ENCODE measurements around the gene ADAMTS17.

The ADAMTS17 gene

DNA sequence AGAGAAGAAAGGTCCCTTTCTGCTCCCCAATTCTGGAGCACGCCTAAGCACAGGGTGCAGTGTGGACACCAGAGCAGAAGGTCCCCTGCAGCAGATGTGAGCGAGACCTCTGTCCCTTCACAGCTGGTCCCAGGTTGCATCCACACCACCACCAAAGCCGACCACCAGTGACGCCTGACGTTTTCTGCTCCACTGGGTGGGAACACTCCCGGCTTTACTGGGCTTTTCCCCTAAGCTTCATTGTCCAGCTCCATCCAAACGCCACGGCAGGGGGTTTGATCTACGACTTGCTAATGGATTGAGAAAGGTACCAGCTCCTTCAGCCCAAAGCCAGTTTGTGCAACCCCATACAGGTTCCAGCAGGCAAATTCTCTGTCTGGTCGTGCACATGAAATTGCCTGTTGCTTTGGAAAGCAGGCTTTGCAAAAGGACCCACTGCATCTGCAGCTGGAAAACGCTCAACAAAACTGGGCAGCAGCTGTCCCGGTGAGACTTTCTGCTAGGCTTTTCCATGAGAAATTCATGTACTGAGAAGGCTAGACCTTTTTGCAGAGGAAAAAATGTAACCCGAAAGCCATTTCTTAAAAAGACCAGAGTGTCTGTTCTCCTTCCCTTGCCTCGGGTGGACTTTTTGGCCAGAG, 31.1 kb downstream of the ADAMTS17 start:
- no peak for DNase-seq (ENCODE audit: low read depth)

DNA sequence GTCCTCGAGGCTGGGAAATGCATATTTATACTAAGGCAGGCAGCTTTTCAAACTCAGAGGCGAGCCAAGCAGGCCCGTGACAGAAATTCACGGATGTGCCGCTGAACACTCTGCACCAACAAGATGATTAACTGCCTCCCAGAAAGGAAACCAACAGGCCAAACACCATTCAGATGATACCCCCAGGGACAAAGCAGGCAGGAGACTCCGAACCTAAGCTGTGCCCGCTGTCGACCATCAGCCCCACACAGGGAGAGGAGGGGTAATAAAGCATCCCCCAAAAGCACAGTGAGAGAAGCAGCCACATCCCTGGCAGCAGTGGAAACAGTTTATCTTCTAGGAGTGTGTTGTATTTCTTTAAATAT, 31.8 kb downstream of the ADAMTS17 start:
- DNase-seq (ENCODE audit: low read depth), result no peak

DNA sequence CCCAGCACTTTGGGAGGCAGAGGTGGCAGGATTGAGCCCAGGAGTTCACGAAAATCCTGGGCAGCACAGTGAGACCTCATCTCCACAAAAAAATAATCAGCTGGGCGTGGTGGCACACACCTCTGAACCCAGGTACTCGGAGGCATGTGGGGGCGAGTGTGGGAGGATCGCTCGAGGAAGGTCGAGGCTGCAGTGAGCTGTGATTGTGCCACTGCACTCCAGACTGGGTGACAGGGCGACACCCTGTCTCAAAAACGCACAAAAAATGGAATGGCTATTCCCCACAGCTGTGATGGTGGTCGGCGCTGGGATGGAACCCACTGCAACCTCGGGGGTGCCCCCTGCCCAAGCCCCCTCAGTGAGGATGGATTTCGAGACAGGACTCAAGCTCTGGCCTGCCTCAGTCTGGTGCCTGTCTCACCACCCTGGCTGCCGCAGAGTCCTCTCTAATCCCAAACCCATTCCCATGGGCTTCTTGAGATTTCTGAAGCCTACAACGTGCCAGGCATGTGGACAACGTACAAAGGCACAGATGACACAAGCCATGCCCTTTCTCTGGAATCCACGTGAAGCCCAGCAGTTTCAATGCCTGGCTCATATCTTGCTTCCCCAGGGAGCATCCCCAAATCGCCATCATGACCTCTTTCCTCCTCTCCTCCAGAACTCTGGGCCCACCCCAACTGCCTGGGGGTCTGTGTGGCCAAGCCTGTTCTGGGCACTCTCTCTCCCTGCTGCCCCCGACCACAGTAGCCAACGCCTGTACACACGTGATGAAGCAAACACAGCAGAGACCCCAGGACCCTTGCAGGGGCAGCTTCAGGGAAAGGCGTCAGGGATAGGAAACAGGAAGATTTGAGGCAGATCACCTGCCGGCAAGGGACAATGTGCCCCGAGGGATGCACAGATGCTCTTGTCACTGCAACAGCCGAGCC, 32.4 kb downstream of the ADAMTS17 start:
- DNase-seq (ENCODE audit: low read depth), result no peak

DNA sequence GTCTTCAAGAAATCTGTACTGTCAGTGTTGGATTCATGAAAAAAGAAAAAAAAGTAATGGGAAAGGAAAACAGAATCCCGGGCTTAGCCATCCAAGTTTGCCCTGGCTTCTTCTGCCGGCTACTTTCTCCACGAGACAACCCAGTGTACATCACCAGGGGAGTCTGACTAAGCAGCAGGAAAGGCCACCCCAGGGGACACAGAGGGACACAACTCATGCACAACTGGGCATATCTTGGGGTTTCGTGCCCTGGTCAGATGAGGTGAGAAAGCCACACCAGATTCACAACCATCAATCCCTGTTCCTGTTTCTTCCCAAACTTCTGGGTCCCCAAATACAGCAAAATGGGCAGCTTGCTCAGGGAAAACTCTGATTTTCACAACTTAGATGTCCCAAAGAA, 33.2 kb downstream of the ADAMTS17 start:
- no peak for DNase-seq (ENCODE audit: low read depth)

DNA sequence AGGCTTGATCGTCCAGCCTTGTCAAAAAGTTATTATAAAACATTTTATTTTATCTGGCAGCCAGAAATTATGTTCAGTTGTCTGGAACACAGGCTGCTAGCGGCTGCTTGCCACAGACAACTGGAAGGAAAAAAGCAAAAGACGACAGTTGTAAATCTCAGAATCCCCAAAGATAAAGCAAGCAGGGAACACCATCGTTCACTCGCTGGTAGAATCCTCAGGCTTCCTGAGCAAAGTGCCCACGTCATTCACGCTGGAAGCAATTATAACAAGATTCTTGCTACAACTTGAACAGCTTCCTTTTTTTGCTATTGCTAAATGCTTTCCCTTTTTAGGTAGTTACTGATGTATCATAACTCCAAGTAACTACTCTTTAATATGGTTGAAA, 33.6 kb downstream of the ADAMTS17 start:
- no peak for DNase-seq (ENCODE audit: low read depth)

DNA sequence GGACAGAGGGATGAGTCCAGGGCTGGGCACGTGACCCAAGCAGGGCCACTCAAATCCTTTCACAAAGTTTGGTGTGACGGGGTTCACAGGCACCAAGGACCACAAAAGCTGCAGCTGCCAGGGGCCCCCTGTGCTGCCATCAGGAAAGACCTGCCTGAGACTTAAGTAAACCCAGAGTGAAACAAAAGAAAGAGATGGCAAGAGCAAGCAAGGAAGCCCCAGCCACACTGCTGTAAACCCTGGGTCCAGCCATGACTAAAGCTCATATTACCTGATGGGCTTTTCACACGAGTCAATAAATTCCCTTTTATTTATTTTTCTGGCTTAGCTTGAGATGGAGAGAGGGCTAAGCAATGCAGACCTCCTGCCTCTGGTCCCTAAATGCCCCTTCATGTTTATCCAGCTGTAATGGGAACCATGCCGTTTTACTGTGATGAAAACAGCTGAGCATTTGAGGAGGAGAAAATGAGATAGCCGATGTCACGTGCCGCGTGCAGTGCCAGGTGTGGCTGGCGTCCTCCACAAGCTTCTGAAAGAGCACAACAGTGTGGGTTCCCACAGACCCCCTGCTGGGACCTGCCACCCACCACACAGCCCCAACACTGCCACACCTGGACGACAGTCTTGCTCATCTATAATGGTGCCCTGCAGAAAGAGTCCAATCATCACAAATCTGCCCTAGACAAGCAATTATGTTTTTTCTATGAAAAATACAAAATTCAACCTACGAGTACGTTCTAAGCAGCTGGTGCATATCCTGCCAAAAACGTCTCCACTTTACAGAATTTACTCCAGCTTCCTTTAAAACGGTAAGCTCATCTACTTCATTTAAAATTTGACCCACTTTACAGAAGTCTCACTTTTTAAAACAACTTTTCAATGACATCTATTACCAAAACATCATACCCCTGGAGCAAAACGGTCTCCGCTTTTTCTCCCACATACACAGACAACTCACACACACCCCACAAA, 34.2 kb downstream of the ADAMTS17 start:
- DNase-seq (ENCODE audit: low read depth), result no peak

DNA sequence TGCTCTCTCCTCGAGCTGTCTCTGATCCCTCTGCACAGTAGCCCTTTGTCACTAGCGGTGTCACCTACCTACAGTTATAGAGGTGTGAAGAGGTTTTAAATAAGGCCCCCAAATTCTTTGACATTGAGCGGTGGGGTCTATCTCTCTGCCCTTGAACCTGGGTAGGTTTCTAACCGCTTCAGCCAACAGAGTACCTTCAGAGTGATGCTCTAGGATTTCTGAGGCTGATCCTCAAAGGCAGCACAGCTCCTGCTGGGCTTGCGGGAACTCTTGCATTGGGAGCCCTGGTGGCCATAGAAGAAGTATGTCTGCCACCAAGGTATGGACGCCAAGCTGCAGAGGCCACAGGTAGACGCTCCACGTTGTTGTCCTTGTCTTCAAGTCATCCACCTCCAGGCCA, 35.7 kb downstream of the ADAMTS17 start:
- DNase-seq (ENCODE audit: low read depth), result no peak

DNA sequence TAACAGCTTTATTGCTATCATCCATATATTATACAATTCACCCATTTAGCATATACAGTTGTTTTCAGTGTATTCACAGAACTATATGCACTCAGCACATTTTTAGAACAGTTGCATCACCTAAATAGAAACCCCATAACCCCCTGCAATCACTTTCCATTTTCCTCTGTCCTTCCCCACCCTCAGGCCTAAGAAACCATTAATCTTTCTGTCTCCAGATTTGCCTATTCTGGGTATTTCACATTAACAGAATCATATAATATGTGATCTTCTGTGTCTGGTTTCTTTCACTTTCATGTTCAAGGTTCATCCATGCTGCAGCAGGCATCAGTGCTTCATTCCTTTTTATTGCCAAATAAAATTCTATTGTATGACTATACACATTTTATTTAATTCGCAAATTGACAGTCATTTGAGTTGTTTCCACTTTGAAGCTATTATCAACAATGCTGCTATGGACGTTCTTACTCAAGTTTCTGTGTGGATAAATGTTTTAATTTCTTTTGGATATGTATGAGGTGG, 39.8 kb downstream of the ADAMTS17 start:
- no peak for DNase-seq (ENCODE audit: low read depth)

DNA sequence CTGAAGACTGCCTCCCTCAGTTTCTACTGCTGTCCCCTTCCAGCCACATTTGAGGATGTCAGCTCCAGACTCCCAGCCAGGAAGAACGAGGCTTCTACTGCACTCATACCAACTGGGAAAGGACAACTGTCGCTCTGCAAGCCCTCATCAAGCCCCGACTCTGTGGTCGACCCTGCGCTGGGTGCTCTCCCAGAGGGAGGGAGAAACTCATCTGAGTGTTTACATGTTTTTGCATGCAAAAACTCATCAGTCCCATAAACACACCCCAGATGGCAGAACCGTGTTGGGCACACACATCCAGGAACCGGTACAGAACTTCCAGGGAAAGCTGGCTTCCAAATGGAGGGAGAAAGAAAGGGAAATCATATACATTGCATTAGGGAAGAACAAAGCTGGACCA, 43.5 kb downstream of the ADAMTS17 start:
- no peak for DNase-seq (ENCODE audit: low read depth)

DNA sequence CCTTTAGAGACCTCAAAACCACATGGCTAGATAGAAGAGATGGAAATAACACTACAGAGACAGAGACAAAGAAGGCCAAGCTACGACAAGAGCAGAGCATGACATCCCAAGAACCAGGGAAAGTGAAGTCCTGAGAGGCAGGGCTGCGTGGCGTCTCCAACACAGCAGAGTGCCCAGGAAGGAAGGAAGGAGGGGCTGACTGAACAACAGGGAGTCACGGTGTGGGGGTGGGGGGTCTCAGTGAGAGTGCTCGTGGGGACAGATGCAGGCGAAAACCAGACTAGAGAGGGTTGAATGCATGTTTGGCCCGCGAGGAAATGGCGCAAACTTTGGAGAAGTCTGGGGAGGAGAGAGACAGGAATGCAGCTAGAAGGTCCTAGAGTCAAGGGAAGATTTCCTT, 44.0 kb downstream of the ADAMTS17 start:
- DNase-seq (ENCODE audit: low read depth), result no peak

DNA sequence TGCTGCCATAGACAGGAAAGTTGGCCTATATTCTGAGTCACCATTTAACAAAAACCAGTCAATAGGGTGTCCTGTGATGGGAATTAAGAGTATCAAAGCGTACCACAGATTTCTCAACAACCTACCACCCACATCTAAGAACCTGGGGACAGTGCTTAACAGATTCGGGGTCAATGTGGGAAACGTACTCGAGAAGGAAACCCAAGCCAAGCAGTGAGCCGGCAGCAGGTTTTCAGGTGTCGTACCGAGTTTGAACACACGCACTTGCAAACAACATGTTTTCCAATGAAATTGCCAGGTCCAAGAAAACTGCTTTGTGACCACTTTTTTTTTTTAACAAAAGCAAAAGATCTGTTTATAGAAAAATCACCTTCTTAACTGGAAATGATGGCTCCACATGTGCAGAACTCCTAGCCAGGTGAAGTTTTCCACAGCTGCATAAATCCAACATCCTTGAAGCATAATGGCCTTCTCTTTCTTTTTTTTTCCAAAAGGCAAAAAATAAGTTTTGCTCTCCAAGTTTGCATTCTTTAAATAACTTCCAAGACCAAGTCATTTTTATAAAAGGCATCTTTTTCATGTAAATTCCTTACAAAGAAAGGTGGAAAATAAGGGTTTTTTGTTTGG, 45.7 kb downstream of the ADAMTS17 start:
- no peak for DNase-seq (ENCODE audit: low read depth)

DNA sequence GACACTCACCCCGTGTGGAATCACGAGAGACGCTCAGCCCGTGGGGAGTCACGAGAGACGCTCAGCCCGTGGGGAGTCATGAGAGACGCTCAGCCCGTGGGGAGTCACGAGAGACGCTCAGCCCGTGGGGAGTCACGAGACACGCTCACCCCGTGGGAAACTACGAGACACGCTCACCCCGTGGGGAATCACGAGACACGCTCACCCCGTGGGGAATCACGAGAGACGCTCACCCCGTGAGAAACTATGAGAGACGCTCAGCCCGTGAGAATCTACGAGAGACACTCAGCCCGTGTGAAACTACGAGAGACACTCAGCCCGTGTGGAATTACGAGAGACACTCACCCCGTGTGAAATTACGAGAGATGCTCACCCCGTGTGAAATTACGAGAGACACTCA, 49.8 kb downstream of the ADAMTS17 start:
- no peak for DNase-seq (ENCODE audit: low read depth)

DNA sequence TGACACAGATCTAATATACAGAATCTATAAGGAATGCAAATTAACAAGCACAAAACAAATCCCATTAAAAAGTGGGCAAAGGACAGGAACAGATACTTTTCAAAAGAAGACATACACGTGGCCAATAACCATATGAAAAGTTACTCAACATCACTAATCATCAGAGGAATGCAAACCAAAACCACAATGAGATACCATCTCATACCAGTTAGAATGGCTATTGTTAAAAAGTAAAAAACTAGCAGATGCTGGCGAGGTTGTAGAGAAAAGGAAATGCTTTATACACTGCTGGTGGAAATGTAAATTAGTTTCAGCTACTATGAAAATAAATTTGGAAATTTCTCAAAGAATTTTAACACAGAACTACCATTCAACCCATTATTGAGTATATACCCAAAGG, 50.7 kb downstream of the ADAMTS17 start:
- no peak for DNase-seq (ENCODE audit: low read depth)

DNA sequence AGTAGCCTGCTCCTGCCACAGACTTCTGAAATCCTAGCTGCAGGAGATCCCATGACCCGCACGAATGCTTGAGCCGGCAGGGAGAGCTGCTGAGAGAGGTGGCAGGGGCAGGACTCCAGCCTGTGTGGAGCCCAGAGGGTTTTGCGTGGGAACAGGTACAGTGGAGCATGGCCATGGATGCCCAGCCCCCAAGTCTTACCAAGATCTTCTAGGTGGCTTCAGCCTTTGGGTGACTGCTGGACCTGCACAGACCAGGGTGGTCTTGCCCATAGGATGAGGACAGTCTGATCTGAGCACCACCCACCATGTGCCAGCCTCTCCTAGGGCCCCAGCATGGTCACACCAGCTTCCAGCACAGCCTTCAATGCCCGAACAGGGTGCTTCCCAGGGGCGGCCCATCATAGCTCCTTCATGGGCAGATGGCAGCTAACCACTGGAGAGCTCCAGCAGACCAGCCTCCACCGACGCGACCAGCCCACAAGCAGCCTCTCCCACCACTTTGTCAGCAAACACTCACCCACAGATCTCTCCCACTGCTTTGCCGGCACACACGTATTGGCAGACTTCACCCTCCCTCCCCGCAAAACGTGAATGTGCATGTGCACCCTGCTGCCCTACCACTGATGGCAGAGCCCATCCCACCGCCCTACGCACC, 56.0 kb downstream of the ADAMTS17 start:
- no peak for DNase-seq (ENCODE audit: low read depth)

DNA sequence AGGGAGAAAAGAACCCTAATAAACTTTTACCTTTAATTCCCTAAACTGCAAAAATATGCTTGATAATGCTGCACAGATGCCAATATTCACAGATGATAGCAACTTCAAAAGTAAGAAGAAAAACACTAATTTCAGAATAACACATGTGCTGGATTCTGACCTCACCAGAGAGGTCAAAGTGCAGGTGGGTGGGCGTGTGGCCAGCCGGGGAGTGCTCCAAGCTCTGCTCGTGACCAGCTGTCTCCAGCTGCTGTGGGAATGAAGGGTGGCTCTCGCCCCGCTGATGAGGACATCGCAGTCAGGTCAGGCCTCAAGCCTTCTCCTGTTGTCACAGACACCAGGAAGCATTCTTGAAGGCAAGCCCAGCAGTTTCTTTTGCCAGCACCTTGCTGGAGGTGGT, 57.1 kb downstream of the ADAMTS17 start:
- no peak for DNase-seq (ENCODE audit: low read depth)

DNA sequence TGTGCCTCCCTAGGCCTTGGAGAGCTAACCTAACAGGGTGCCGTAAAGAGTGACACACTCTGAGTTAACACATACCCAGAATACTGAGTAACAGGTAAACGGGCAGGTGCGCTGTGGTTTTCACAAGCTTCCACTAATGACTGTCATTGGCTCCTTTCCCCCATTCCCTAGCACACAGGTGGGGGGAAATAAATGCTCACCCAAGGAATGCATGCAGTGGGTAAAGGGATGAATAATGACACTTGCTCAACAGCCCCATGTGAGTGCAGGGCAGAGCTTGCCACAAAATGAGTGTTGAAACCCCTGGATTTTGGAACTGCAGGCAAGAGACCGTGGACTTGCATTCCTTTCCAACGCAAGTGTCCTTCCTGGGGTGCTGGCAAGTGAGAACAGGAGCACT, 57.6 kb downstream of the ADAMTS17 start:
- DNase-seq (ENCODE audit: low read depth), result no peak

DNA sequence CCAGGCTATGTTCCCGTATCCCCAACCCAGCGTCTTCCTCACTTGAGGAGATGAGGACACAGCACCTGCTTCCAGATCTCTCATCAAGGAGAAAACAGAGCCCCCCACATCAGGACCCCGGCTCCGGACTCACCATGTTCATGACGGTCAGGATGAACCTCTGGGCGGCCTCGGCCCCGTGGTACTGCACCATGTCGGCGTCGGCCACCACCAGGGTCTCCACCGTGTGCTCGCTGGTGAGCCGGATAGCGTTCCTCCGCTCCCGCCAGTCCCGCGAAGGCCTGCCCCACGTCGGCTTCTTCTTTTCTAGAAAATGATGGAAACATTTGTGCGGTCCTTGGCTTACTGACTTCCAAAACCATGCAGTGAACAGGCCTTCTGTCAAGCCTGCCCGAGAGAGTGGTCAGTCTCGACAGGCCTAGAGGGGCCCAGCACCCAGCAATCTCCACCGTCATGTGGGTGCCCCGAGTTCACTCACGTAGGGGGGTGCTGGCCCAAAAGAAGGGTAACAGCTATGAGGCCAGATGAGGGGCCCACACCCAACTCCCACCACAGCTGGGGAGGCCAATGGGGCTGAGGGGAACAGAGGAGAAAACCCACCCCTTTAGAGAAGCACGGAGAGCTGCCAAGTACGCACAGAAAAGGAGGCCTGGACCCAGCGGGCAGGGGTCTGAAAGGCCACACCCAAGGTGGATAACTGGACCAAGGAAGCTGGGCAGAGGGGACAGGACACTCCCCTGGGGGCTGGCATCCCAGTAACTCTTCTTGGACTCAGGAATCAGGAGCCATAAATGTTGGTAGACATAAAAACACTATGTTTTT, 60.5 kb downstream of the ADAMTS17 start:
- DNase-seq (ENCODE audit: low read depth), result no peak

DNA sequence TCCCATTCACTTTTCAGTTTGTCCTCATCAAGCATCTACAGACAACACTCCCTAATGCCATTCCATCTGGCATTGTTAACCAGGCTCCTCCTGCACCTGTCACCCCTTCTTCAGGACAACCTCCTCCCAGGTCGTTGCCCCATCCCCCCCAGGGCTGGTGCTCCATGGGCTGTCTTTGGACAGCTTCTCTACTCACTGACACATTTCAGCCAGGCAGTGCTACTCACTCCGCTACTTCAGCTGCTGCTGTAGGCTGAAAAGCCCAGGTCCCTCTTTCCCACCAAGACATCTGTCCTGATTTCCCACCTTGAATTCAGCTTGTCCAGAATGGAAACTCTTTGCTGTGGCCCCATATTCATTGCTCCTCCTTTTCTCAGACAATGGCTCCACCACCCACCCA, 61.9 kb downstream of the ADAMTS17 start:
- no peak for DNase-seq (ENCODE audit: low read depth)

DNA sequence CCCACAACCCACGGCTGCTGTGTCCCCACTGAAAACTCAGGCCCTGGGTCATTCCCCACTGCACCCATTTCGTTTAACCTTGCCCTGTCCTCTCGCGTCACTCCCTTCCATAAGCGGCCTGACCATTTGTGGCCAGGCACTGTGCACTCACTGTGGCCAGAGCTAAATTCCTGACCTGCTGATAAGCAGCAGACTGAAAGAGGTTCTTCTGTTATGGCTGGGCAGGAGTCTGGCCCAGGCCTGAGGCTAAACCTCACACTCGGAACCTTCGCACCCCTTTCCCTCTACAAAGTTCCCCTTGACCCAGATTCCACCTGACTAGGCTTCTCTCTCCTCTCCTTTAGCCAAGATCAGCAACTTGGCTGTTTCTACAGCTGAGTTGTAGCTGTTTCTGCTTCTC, 62.3 kb downstream of the ADAMTS17 start:
- no peak for DNase-seq (ENCODE audit: low read depth)

DNA sequence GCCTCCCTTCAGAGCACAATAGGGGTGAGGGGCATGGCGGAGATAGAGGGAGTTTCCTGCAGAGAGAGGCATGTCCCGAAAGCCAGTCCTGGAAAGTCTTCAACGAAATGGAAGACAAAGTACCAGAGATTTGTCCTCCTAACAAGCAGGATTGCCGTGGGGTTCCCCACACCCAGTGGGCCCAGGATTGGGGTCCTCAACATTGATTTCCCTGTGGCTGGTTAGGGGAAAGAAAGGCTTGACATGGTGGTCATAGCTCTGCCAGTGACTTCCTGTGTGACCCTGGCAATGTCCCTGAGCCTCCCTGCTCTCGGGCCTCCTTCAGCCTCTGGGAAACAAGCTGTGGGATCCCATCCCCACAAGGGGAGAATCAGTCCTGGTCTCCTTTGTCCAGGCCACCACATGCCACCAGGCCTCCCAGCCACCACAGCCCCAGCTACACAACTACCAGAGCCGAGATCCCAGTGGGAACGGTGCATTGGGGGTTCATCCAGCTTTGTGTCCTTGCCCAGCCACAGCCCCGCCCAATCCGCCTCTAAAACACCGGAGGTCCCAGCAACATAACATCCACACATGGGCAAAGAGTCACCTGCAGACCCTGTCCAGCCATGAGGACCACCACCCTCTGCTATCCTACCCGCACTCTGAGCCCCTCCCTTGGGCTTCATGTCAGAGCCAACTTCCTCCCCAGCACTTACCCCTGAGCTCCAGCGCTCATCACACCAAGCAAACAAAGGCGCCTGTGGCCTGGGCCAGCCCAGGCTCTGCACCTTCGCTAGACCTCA, 63.0 kb downstream of the ADAMTS17 start:
- no peak for DNase-seq (ENCODE audit: low read depth)
